Thoracic aorta (tissue), 2 donors: Measurements from ENCODE around the gene SIK2. TPM values are rescaled to one million over a fixed set of nuclear protein-coding genes. Genes with fewer than 3 reads are reported as not detected.

Source experiments
- ATAC-seq: fragments of 150-250 bp; one replicate; pipeline ENCODE4 v1.8.0; 2017; ENCODE audit warnings: low read depth; ENCODE audit not compliant: insufficient number of reproducible peaks, low FRiP score
- DNase-seq: peaks from one replicate; pipeline ENCODE4 v3.0.0-alpha.2; 2020; ENCODE audit warnings: low spot score
- H3K27ac ChIP-seq, 2 donors: fragments of 200-600 bp; sonication (generic); 1 replicate in 1 of 2; 2 replicates in 1 of 2; pipeline ENCODE4 v1.5.1; 2016; ENCODE audit warnings: mild to moderate bottlenecking in 2 of 2, moderate library complexity in 2 of 2
- H3K27me3 ChIP-seq: fragments of 200-600 bp; sonication (generic); replicated peaks from 2 replicates; pipeline ENCODE4 v1.6.0; 2016; ENCODE audit warnings: mild to moderate bottlenecking; ENCODE audit not compliant: insufficient read depth
- H3K36me3 ChIP-seq: fragments of 200-600 bp; sonication (generic); one replicate; pipeline ENCODE4 v1.5.1; 2016
- H3K4me1 ChIP-seq, 2 donors: fragments of 200-600 bp; sonication (generic); 1 replicate in 1 of 2; 2 replicates in 1 of 2; pipeline versions ENCODE4 v1.5.1 to v1.6.0; 2016; ENCODE audit warnings: low read depth in 2 of 2, mild to moderate bottlenecking in 1 of 2; ENCODE audit not compliant: control insufficient read depth in 1 of 2
- H3K4me3 ChIP-seq: fragments of 200-600 bp; sonication (generic); 2 replicates; pipeline ENCODE4 v1.5.1; 2016; ENCODE audit warnings: mild to moderate bottlenecking
- H3K9me3 ChIP-seq: fragments of 200-600 bp; sonication (generic); 2 replicates; pipeline ENCODE4 v1.5.1; 2016
- CTCF ChIP-seq: fragments of 200-600 bp; sonication (generic); IDR thresholded peaks from one replicate; pipeline ENCODE4 v1.5.1; 2019; ENCODE audit warnings: antibody characterized with exemption
- total RNA-seq, 2 donors: library from RNA; depleted of rRNA; stranded (reverse); fragments of >200 nt; gene quantifications; one replicate each; pipeline versions ENCODE4 v1.1.0 to v1.2.3, GENCODE V29; 2016

SIK2 gene
- total RNA-seq, 2 donors from 2014 or later: 9.9 to 15.0 TPM

DNA sequence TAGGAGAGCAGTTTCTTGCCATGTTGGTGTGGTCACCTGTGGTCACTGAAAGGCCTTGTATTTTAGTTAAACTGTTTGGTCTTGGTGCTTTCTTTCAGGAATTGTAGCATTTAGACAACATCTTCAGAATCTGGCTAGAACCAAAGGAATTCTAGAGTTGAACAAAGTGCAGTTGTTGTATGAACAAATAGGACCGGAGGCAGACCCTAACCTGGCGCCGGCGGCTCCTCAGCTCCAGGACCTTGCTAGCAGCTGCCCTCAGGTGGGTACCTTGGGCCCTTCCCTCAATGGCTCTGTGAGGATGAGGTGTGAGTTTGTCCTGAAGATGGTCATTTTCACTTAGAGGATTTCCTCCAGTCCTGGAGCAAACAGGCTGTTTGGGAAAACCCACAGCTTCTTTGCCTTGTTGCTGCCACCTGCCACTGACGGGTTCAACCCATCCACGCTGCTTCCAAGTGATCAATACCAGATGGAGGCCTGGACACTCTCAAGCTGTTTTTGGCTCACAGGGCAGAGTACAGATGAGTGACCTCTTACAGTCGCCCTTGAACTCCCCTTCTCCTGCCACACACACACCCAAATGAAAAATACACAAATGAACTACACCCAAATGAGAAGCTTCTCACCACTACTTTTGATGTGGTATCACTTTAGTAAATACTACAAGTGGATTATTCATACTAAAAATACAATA lies 118.7 kb downstream of the SIK2 start:
- no peak for ATAC-seq
- Histone ChIP-seq H3K27ac (no peak overlapping the region), H3K4me1 (peaks cover 8 to 20% of the 10 kb centered on the region in 2 donors), H3K27me3 (no peaks in the 10 kb centered on the region), H3K36me3 (peaks cover 59% of the 10 kb centered on the region), H3K4me3 (no peak overlapping the region), H3K9me3 (no peaks in the 10 kb centered on the region)
- DNase-seq: no peak
- TF ChIP-seq CTCF: no peak

GRCh38 chr11:111722501-111722900 lies 120.3 kb downstream of the SIK2 start:
- peaks cover 8 to 20% of the 10 kb centered on the region in 2 donors for H3K4me1 ChIP-seq
- H3K27ac ChIP-seq: no peak overlapping the region
- DNase-seq (no peak), ATAC-seq (no peak)
- no peaks in the 10 kb centered on the region for H3K9me3 ChIP-seq
- H3K4me3 ChIP-seq: no peak overlapping the region
- H3K36me3 ChIP-seq: peaks cover 59% of the 10 kb centered on the region
- no peak for TF ChIP-seq CTCF
- H3K27me3 ChIP-seq: no peaks in the 10 kb centered on the region

DNA sequence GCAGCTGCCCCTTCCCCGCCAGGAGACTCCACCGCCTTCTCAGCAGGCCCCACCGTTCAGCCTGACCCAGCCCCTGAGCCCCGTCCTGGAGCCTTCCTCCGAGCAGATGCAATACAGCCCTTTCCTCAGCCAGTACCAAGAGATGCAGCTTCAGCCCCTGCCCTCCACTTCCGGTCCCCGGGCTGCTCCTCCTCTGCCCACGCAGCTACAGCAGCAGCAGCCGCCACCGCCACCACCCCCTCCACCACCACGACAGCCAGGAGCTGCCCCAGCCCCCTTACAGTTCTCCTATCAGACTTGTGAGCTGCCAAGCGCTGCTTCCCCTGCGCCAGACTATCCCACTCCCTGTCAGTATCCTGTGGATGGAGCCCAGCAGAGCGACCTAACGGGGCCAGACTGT lies 121.3 kb downstream of the SIK2 start:
- ATAC-seq (no peak), DNase-seq (no peak)
- no peak overlapping the region for H3K4me3 ChIP-seq
- no peaks in the 10 kb centered on the region for H3K9me3 ChIP-seq
- peaks cover 5 to 10% of the 10 kb centered on the region in 2 donors for H3K4me1 ChIP-seq
- H3K36me3 ChIP-seq: peaks cover 59% of the 10 kb centered on the region
- TF ChIP-seq CTCF: no peak
- H3K27me3 ChIP-seq: no peaks in the 10 kb centered on the region
- no peak overlapping the region for H3K27ac ChIP-seq

GRCh38 chr11:111724615-111725129 lies 122.4 kb downstream of the SIK2 start:
- Histone ChIP-seq H3K27me3 (no peaks in the 10 kb centered on the region), H3K4me3 (no peak overlapping the region), H3K9me3 (no peaks in the 10 kb centered on the region), H3K36me3 (peaks cover 57% of the 10 kb centered on the region), H3K4me1 (peaks cover 0 to 4% of the 10 kb centered on the region in 2 donors), H3K27ac (no peak overlapping the region)
- ATAC-seq (no peak), DNase-seq (no peak)
- no peak for TF ChIP-seq CTCF

- ATAC-seq (no peak), DNase-seq (no peak)
These were observed 123.4 kb downstream of the SIK2 start for GRCh38 chr11:111725621-111726020.

More at GRCh38 chr11:111725621-111726020, 123.4 kb downstream of the SIK2 start:
- H3K4me3 ChIP-seq: no peak overlapping the region
- no peaks in the 10 kb centered on the region for H3K9me3 ChIP-seq
- TF ChIP-seq CTCF: no peak
- no peak overlapping the region for H3K27ac ChIP-seq
- H3K27me3 ChIP-seq: no peaks in the 10 kb centered on the region
- peaks cover 48% of the 10 kb centered on the region for H3K36me3 ChIP-seq
- peaks cover 5 to 13% of the 10 kb centered on the region in 2 donors for H3K4me1 ChIP-seq
